Stimulated activated CD8-positive, alpha-beta memory T cell treated with anti-CD3 and anti-CD28 coated beads, Interleukin-15, amount 100 ng/mL, for 1 hour (primary cell): ENCODE measurements around the gene CFAP58.
A peak's percentile ranks its signal among the peaks of the same experiment; 100 is the strongest.

Experiments used
- DNase-seq: peaks from one replicate; pipeline ENCODE4 v3.0.0-alpha.2; 2020; ENCODE audit warnings: low read depth

CFAP58 gene, protein sequence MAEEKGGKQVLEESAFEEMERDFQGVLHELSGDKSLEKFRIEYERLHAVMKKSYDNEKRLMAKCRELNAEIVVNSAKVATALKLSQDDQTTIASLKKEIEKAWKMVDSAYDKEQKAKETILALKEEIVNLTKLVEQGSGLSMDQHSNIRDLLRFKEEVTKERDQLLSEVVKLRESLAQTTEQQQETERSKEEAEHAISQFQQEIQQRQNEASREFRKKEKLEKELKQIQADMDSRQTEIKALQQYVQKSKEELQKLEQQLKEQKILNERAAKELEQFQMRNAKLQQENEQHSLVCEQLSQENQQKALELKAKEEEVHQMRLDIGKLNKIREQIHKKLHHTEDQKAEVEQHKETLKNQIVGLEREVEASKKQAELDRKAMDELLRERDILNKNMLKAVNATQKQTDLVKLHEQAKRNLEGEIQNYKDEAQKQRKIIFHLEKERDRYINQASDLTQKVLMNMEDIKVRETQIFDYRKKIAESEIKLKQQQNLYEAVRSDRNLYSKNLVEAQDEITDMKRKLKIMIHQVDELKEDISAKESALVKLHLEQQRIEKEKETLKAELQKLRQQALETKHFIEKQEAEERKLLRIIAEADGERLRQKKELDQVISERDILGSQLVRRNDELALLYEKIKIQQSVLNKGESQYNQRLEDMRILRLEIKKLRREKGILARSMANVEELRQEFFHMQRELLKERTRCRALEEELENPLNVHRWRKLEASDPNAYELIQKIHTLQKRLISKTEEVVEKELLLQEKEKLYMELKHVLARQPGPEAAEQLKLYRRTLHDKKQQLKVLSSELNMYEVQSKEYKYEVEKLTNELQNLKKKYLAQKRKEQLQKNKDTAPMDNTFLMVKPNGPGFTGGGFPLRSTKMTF

DNA sequence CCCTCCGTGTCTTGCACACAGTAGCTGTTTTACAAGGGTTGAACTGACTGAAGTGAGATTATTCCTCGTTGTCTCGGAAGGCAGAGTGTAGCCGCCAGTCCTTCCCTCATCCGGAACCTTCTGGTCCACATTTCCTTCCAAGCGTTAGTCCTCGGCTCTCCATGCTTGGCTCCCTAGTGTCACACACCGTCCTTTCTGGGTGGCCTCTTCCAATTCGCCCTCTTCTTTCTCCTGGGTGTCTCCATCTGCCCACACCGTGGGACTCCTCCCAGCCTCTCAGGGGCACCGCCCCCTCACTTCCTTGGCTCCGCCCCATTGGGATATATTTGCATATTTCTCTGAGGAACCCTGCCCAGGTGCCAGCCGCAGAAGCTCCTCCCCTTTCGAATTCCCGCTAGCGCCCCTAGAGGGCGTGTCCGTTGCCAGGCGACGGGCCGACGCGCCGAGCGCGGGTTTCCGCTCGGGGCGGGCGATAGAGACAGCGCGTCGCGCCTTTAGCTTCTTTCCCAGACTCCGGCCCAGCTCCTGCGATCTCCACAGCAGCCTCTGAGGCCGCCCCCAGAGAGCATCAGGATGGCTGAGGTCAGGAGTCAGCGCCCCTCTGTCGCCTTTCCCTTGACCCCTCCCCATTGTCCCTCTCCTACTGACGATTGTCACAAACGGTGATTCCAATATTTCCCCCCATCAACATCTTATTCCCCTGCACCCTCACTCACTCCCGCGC, at the start of gene CFAP58:
Gene CFAP58 (plus strand): TSS at position 509 of the 724 bp plus-strand sequence. CDS start 65 bp downstream, at position 574.
- peak; percentile 79 for DNase-seq

DNA sequence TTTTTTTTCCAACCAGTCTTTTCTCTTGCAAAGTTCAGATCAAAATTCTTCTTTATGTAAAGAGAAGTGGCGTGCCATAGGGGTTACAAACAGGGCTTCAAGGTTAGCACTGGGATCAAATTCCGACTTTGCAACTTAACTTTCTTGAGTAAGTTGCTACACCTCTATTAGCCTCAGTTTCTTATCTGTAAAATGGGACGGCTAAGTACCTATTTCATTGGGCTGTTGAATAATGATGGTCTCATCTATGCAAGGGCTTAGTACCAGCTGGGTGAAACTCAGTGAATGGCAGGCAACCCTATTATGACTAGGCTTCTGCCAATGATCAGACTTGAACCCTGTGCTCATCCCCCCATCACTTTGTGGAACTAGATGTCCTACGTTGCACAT, 49.3 kb upstream of the CFAP58 start:
- DNase-seq, result no peak

DNA sequence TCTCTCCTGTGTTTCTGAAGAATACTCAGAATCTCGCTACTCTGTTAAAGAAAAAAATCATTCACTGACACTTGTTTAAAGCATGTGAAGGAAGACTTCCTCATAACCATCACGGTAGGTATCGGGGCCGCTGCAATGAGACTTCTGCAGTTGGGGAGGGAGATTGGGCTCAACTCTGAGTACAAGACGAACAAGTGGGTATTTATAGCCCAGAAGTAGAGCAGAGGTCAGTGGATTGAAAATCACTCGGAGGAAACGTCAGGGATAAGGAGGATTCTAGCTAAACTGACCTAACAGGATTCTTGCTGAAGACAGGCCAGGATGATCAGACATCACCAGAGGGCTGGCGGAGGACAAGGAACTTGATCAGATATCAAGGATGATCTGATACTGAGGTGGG, 48.7 kb upstream of the CFAP58 start:
- DNase-seq, result no peak

DNA sequence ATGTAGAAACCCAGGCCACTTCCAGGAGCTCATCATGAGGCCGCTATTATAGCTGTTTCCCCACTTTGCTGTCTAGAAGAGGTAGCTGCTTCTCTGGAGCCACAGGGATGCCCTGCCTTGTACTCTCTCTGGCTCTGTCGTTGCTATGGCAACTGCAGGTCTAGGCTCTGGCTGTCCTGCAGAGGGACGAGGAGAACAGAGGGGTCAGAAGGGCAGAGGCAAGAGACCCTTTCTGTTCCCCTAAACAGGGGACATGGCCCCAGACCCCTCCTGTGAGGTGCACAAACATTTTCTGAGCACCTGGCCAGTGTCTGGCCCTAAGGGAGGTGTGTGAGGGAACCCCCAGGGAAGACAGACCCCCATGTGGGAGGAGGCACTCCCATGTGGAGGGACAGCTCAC, 46.7 kb upstream of the CFAP58 start:
- DNase-seq, result no peak

DNA sequence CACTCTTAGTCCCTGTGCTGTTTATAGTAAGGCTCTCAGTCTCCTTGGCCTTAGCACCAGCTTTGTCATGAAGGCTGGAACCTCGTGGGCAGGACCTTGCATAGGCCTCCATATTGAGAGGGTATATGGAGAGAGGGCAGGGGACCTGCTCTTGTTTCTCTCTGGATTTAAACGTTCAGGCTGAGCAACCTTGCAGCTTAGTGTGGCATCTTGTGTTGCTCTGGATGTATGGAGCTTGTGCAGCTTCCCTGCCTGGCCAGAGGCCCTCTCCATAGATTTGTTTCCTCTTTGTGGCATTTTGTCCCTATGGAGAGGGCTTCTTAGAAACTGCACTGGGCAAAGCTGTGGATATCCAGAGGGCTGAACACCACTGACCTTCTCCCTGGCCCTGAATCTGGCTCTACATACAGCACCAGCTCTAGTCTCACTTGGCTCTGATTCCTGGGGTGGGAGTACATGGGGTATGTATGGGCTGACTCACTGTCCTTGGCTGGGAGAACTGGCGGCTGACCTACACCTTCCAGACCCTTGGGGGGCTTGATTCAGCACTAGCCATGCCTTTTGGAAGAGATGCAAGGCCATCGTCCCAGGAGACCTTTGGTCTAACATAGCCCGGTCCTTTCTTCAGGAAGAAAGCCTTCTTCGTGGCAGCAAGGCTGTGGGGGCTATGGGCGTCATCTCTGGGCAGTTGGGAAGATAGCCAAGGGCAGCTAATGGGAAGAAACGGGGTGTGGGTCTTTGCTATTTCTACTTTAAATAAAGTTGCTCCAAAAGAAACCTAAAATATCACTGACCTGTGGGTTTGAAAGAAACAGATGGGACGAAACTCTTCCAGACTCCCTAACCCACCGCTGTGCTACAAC, 45.8 kb upstream of the CFAP58 start:
- DNase-seq, result no peak

DNA sequence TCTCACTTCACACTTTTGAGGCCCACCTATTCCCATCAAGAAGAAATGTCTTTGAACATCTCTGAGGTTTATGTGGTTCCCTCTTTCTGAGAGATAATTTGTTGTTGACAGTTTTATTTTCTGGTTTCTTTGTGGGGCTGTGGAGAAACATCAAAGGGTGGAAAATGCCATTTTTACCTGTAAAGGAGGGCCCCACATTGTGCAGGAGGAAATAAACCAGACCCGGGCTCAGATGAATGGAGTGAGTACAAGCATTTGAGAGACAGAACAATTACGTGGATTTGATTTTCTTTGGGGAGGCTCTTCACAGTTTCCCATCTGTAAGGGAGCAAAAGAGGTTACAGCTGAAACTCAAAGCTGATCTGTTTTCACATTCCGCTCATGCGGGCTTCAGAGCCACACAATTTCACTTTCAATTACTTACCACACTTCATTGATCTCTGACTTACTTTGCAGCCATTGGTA, 45.2 kb upstream of the CFAP58 start:
- no peak for DNase-seq

DNA sequence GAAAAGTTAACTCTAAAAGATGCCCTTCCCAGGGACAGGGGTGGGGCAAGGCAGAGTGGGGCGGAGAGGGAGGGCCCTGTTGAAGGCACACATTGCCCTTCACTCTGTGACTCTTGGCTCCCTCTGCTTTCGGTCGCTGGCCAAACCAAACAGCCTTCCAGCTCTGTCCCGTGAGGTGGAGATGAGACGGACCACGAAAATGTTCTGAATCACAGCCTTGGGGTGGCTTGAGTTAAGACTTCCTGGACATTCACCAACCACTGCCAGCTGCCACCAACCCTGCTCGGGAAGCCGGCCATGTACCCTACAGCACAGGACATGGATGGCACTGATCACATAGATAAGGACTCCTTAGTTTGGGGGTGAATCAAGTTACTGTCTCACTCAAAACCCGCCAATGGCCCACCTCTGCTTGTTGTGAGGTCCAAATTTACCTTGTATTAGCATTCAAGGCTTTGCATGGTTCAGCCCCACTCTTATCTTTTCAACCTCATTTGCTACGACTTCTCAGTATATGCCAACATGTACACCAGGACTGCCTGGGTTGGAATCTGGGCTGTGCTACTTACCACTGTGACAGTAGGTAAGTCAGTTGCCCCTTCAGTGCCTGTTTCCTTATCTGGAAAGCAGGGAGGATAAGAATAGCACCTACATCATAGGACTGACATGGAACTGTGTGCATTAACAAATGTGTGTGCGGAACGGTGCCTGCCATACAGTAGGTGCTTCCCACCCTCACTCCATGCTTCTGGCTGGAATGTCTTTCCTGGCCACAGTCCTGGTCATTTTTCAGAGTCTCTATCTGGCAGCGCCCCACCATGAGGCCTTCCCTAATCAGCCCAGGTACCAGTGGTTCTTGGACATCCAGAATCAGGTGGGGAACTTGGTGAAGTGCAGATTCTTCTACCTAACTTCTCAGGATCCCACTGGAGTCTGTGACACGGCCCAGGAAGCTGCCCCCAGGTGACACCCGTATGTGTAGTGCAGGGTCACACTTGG, 43.4 kb upstream of the CFAP58 start:
- DNase-seq, result no peak

DNA sequence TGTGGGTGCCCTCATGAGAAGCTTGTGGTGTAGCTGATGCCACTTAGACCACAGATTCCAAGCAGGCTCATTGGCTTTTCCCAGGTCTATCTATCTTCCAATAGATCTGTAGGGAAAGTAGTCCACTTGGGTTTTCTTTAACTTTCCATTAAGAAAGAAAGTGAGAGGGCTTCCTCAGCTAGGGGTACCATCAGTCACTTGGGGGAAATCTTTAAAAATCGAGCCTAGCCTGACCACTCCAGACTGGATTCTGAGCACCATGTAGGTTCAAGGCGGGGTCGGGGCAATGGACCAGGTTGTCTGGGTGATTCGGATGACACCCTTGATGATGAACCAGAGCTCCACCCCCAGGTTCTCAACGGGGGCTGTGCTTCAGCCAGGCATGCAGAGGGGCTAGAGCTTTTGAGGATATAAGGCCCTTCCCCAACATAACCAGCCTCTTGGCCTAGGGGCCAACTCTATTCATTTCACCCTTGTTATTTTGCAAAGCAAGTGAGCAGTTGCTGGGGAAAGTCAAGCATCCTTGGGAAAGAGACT, 42.4 kb upstream of the CFAP58 start:
- DNase-seq, result no peak

DNA sequence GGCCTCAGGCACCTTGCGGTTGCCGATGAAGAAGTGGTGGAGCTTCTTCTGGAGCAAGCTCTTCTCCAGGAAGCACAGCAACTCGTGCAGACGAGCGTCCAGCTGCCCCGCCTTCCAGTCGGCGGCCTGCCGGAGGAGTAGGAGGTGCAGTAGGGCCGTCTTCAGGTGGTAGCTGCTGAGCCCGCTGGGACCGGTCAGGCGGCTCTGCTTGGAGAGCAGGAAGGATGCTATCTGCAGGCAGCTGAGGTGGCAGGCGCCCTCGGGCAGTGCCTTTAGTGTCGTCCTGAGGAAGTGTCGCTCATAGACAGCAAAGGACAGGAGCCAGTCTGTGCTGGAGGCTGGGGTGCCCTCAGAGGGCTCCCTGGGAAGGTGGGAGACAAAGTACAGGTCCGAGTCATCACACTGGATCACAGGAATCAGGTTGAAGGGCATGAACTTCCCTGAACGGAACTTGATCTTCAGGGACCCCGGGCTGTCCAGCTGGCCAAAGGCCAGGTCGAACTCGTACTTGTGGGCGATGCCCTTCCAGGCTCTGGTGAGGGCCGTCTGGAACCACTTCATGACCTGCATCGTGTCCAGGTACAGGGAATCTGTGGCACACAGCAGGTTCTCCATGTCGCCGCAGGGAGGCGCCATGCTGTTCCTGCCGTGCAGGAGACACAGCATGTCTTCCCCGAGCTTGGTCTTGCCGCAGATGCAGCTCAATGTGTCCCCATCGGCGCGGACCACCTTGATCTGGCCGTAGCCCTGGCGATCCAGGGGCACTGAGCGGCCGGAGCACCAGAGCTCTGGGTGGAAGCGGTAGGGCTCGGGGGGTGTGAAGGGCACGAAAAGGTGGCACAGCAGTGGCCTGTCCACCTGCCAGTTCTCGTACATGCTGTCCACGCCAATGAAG, 38.8 kb upstream of the CFAP58 start:
- no peak for DNase-seq

DNA sequence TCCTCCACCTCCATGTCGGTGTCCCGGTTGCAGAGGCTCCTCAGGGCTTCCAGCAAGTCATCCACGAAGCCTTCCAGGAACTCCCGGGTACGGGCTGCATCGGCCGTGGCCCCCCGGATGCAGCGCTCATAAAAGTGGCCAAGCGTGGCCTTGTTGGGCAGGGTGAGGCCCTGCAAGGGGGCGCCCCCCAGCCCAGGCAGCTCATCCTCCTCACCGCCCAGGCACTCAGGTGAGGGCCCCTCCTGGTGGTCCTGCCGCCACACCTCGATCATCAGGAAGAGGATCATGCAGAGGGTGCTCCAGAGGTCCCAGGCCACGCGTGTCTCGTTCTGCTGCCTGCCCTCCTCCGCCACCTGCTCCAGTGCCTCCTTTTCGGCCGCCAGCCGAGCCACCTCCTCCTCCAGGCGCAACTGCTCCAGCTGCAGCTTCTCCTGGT, 38.1 kb upstream of the CFAP58 start:
- no peak for DNase-seq

DNA sequence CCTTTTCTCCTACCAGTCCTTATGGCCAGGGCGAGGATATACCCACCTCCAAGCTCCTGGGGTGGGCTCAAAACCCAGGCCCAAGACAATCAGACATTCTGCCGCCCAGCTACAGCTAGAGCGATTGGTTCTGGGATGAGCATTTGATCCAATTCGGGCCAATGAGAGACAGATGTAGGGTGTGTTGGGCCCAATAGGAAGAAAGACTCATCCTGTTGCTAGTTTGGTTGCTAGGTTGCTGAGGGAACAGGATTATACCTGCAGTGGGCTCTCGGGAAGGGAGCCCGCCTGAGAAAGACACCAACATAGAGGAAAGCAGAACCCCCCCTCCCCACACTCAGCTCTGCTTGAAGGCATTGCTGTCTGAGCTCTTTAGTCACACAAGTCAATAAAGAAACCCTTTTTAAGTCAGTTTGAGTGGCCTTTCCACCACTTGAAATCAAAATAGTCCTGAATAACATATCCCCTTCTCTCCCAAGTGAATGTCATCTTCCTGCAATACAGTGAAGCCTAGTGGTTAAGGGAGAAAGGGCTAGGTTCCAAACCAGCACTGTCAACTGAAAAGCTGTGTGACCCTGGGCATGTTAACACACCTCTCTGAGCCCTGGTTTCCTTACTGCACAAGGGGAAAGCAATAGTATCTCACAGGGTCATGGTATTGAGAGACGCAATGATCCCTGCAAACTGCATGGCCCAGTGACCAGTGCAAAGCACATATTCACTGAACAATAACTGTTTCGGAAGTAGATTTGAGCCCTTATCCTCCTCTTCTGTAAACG, 37.1 kb upstream of the CFAP58 start:
- DNase-seq, result no peak

DNA sequence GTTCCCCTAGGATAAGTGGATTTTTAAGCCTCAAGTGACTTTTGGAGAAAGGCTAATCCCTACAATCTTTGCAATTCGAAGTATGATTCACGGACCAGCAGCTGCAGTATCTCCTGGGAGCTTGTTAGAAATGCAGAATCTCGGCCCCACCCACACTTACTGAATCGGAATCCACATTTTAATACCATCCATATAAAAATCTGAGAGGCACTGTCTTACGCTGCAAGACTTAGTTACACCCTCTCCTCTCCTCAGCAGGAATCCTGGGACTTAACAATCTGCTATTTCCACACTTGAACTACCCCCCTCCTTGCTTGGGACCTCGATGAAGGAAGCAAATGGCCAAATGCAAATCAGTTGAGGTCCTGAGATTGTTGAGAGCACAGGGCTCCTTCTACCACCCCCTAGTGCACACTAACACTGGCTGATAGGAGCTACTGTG, 36.3 kb upstream of the CFAP58 start:
- no peak for DNase-seq

DNA sequence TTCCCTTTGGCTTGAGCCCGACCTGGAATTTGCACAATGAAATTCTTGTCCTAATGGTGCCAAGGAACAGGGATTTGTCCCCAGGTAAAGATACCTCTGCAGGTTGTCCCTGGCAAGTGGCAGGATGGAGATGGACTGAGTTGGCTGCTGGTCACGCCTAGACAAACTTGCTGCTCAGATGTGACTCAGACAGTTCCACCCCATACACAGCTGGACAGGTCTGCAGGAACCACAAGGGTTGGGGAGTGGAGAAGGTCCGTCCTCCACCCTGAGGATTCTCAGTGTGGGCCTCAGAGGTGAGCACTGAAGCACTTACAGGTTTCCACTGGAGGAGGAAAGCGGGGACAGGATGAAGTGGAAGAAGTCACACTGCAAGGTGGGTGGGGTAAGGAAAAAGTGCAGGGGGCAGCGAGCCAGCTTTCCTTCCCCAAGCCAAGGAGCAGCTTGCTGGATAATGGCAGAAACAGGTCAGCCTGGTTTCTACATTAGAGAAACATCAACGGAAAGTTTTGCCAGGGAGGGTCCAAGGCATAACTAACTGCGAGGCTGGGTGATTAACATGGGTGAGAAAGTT, 35.8 kb upstream of the CFAP58 start:
- no peak for DNase-seq

DNA sequence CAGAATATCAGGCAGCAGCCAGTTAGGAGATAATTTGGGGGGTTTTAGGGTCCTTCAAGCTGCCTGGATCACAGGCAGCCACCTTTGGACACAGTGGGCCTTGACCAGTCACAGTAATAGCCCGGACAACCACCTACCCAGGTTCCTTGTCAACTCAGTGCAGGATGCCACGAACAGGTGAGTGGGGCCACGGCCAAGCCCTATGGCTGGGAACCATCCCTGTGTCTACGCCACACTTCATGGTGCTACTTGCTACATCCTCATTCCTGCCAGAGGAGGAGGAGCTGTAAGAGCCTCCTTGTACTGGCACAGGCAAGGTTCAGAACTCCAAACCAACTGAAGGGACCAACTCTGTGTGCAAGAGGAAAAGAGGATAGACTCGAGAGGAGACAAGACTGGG, 35.3 kb upstream of the CFAP58 start:
- DNase-seq, result no peak

DNA sequence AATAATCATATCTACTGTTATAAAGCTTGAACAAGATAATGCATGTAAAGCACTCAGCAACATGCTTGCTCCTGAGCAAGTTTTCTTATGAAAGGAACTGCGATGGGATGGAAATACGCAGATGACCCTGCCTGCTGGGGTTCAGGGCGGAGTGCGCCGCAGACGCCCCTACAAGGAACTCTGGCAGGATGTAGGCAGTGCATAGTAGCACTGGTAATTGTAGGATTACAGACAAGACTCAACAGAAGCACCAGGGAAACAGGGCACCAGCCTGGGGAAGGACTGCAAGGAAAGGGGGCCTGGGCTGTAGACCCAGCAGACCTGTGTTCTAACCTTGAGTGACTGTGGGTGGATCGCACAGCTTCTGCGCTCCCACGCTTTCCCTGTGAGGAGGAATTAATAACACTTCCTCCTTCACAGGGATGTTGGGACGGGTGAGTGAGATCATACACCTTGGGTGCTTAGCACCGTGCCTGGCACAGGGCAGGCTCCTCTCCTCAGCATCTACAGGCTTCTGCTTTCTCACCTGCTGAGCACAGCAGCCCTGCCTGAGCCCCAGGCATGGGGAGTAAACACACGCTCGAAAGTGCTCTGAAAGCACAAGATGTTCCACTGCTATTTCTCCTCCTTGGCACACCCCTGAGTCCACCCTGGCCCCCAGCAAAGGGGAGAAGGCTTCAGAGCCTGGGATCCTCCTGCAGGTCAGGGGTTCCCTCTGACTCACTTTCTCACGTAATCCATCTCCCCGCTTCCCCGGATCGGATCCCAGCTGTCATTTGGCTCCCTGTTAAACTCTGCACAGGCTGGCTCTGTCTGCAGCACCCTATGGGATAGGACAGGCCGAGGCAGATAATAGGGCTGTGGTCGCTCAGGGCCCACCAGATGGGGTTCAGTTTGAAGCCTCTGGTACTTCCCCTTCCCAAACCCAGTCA, 34.6 kb upstream of the CFAP58 start:
- DNase-seq, result no peak

DNA sequence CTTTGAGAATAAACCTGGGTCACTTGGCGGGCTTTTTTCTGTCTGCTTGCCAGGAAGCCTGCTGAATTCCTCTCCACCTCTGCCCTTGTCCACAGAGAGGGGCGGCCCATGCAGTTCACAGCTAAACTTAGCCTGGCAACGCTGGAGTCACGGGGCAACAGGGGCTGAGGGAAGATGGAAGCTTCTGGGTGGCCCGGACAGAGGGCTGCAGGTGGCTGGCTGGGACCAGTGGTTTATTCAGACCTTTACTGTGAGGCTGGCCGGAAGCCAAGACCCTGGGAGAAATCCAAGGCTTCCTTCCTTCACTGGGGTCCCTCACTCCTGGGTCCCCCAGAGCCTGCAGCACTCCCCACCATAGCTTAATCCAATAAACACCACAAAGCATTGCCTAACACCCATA, 32.4 kb upstream of the CFAP58 start:
- DNase-seq, result no peak
